GM20000 (cell line): ENCODE measurements around the gene IVD.

Source experiments
- DNase-seq: peaks from one replicate; pipeline ENCODE4 v3.0.0; 2012; ENCODE audit warnings: low spot score
- CTCF ChIP-seq: IDR thresholded peaks from 2 replicates; pipeline ENCODE4 v1.5.1; 2012; ENCODE audit warnings: mild to moderate bottlenecking, control low read depth; ENCODE audit errors: extremely low read depth, missing control alignments

The IVD gene

GRCh38 chr15:40361640-40362039 lies 44.0 kb upstream of the IVD start:
- TF ChIP-seq CTCF = no peak
- no peak for DNase-seq

GRCh38 chr15:40363611-40364010 lies 42.0 kb upstream of the IVD start:
- no peak for TF ChIP-seq CTCF
- DNase-seq = no peak

- no peak for TF ChIP-seq CTCF
- no peak for DNase-seq
These were observed 41.3 kb upstream of the IVD start for GRCh38 chr15:40364251-40364650.

- DNase-seq = no peak
- TF ChIP-seq CTCF = no peak
These were observed 40.6 kb upstream of the IVD start for GRCh38 chr15:40365016-40365415.

- DNase-seq = no peak
- TF ChIP-seq CTCF = no peak
These were observed 39.8 kb upstream of the IVD start for GRCh38 chr15:40365624-40366456.

- no peak for DNase-seq
- TF ChIP-seq CTCF = no peak
These were observed 38.9 kb upstream of the IVD start for GRCh38 chr15:40366457-40367370.

GRCh38 chr15:40367371-40367685 lies 38.3 kb upstream of the IVD start:
- no peak for DNase-seq
- no peak for TF ChIP-seq CTCF
